ENCODE results near the gene OR5L2. TPM values are rescaled to one million over a fixed set of nuclear protein-coding genes. Genes with fewer than 3 reads are reported as not detected.
"Not testable (repeated sequence)": the region's sequence is repeated elsewhere in the genome, so short reads cannot be mapped to it uniquely, and the experiment has no call there.

Gene OR5L2
- total RNA-seq, 1 experiment from 2014 or later: not detected

DNA sequence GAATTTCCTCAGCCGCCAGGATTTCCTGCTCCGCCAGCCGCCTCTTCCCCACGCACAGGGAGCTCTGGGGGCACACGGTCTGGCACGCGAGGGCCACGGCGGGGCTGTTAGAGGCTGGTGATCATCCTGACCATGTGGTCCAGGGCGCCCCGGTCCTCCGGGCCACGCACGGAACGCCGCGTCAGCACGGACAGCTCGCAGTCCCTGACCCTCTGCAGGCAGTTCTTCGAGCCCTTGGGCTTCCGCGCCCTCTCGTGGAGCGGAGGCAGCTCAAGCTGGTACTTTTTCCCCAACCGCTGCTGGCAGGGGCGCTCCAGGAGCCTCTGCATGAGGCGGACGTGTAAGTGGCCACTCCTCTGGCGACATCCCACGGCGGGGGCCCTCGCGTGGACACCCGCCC is 46.1 kb downstream of the OR5L2 start:
- H3K27ac Mint-ChIP-seq (ENCODE audit: unreplicated experiment); H3K36me3 ChIP-seq (ENCODE audit: control insufficient read depth, insufficient read depth, low read length); H3K9me3 Mint-ChIP-seq (ENCODE audit: unreplicated experiment); H3K4me3 ChIP-seq (ENCODE audit: low read depth, low read length); H3K4me1 ChIP-seq; H3K27me3 ChIP-seq (replicated peaks; ENCODE audit: control insufficient read depth, insufficient read depth, low read length); H3K4me1 Mint-ChIP-seq (ENCODE audit: low read depth, unreplicated experiment); BruUV-seq (replicated peaks); intact Hi-C loops (cut with micrococcal nuclease; ENCODE audit: unreplicated experiment); H3K4me3 Mint-ChIP-seq (ENCODE audit: unreplicated experiment); H3K9me3 ChIP-seq; H3K27me3 Mint-ChIP-seq (ENCODE audit: insufficient read depth, unreplicated experiment); DNase-seq; H3K36me3 Mint-ChIP-seq (ENCODE audit: insufficient read depth, unreplicated experiment): not testable (repeated sequence)
- CTCF ChIA-PET: interaction anchor here (0.6 kb wide), 1 partner anchor 283 kb away, joined by 3 read pairs; no protein-coding TSS in a partner anchor
- POLR2A ChIA-PET: interaction anchor here (0.6 kb wide), 1 partner anchor 399 kb away, joined by 4 read pairs; no protein-coding TSS in a partner anchor

Other genes with a start within 250 kb of the OR5L2 start
- gene OR4C11, start 219.6 kb upstream of the OR5L2 start, total RNA-seq (2022): not detected in 2 replicates
- gene OR4P4, start 192.1 kb upstream of the OR5L2 start, total RNA-seq (2022): not detected in 2 replicates
- gene OR4S2, start 178.9 kb upstream of the OR5L2 start, total RNA-seq (2022): not detected in 2 replicates
- gene OR4C6, start 165.0 kb upstream of the OR5L2 start, total RNA-seq (2022): not detected in 2 replicates
- not detected in 2 replicates for gene OR5D13, start 53.8 kb upstream of the OR5L2 start, total RNA-seq (2022)
- gene OR5D14, start 31.7 kb upstream of the OR5L2 start, total RNA-seq (2022): not detected in 2 replicates
- gene OR5L1, start 15.9 kb upstream of the OR5L2 start, total RNA-seq (2022): not detected in 2 replicates
- not detected in 2 replicates for gene OR5D18, start 7.6 kb upstream of the OR5L2 start, total RNA-seq (2022)
- not detected in 2 replicates for gene OR5D16, start 11.5 kb downstream of the OR5L2 start, total RNA-seq (2022)
- not detected in 2 replicates for gene TRIM51, start 56.1 kb downstream of the OR5L2 start, total RNA-seq (2022)
- gene OR5W2, start 87.4 kb downstream of the OR5L2 start, total RNA-seq (2022): not detected in 2 replicates
- gene OR5I1, start 109.2 kb downstream of the OR5L2 start, total RNA-seq (2022): not detected in 2 replicates
- not detected in 2 replicates for gene OR10AG1, start 142.7 kb downstream of the OR5L2 start, total RNA-seq (2022)
- gene OR5F1, start 167.4 kb downstream of the OR5L2 start, total RNA-seq (2022): not detected in 2 replicates
- not detected in 2 replicates for gene OR5AS1, start 200.4 kb downstream of the OR5L2 start, total RNA-seq (2022)